BLaER1 (cell line): Measurements from ENCODE around the gene ANKRD45.
"Not testable (repeated sequence)": the region's sequence is repeated elsewhere in the genome, so short reads cannot be mapped to it uniquely, and the experiment has no call there.

Experiments used
- H3K27ac ChIP-seq: shearing (Covaris generic); formaldehyde crosslinking; 2 replicates; pipeline ENCODE4 v1.8.1; 2022
- H3K27me3 ChIP-seq: shearing (Covaris generic); formaldehyde crosslinking; 2 replicates; pipeline ENCODE4 v1.8.1; 2022
- H3K36me3 ChIP-seq: shearing (Covaris generic); formaldehyde crosslinking; 2 replicates; pipeline ENCODE4 v1.8.1; 2022
- H3K4me1 ChIP-seq: shearing (Covaris generic); formaldehyde crosslinking; 2 replicates; pipeline ENCODE4 v1.8.1; 2022
- H3K4me2 ChIP-seq: shearing (Covaris generic); formaldehyde crosslinking; 2 replicates; pipeline ENCODE4 v1.8.1; 2022
- H3K4me3 ChIP-seq: shearing (Covaris generic); formaldehyde crosslinking; 2 replicates; pipeline ENCODE4 v1.8.1; 2022
- H3K9ac ChIP-seq: shearing (Covaris generic); formaldehyde crosslinking; 2 replicates; pipeline ENCODE4 v1.8.1; 2022
- H3K9me3 ChIP-seq: shearing (Covaris generic); formaldehyde crosslinking; 2 replicates; pipeline ENCODE4 v1.8.1; 2022
- H4K20me1 ChIP-seq: shearing (Covaris generic); formaldehyde crosslinking; 2 replicates; pipeline ENCODE4 v1.8.1; 2022
- Cebpa-rat ChIP-seq: shearing (Covaris generic); IDR thresholded peaks from 2 replicates; pipeline ENCODE4 v1.8.1; 2022

The ANKRD45 gene

GRCh38 chr1:173648880-173649605 is 20.6 kb downstream of the ANKRD45 start:
- Histone ChIP-seq H3K4me1 (no peaks in the 10 kb centered on the region), H3K4me2 (no peak overlapping the region), H3K36me3 (no peaks in the 10 kb centered on the region), H3K9ac (no peak overlapping the region), H3K9me3 (no peaks in the 10 kb centered on the region), H4K20me1 (no peaks in the 10 kb centered on the region), H3K27ac (no peak overlapping the region), H3K4me3 (no peak overlapping the region), H3K27me3 (no peaks in the 10 kb centered on the region)
- TF ChIP-seq Cebpa-rat, result no peak

- H3K27me3 ChIP-seq, result no peaks in the 10 kb centered on the region
- H3K9ac ChIP-seq, result no peak overlapping the region
- TF ChIP-seq Cebpa-rat, result no peak
- H3K9me3 ChIP-seq, result no peaks in the 10 kb centered on the region
- no peaks in the 10 kb centered on the region for H4K20me1 ChIP-seq
- H3K4me3 ChIP-seq, result no peak overlapping the region
- H3K36me3 ChIP-seq, result no peaks in the 10 kb centered on the region
- no peak overlapping the region for H3K27ac ChIP-seq
- no peak overlapping the region for H3K4me2 ChIP-seq
- no peaks in the 10 kb centered on the region for H3K4me1 ChIP-seq
Measured at GRCh38 chr1:173646656-173647055, 23.0 kb downstream of the ANKRD45 start.

GRCh38 chr1:173642450-173643139 is 27.1 kb downstream of the ANKRD45 start:
- H3K9ac ChIP-seq, H3K27me3 ChIP-seq, H3K4me1 ChIP-seq, H3K4me3 ChIP-seq, H3K4me2 ChIP-seq, H3K9me3 ChIP-seq, H3K27ac ChIP-seq, H4K20me1 ChIP-seq, H3K36me3 ChIP-seq: not testable (repeated sequence)

GRCh38 chr1:173639102-173639501 is 30.5 kb downstream of the ANKRD45 start:
- Histone ChIP-seq H3K4me3 (no peak overlapping the region), H3K36me3 (no peaks in the 10 kb centered on the region), H4K20me1 (no peaks in the 10 kb centered on the region), H3K4me2 (no peak overlapping the region), H3K27ac (no peak overlapping the region), H3K9ac (no peak overlapping the region), H3K9me3 (0 out of 2 replicates have a peak, but pooled peaks cover 4% of the 10 kb centered on the region), H3K4me1 (no peaks in the 10 kb centered on the region), H3K27me3 (no peaks in the 10 kb centered on the region)
- no peak for TF ChIP-seq Cebpa-rat

GRCh38 chr1:173638043-173639021 is 31.3 kb downstream of the ANKRD45 start:
- Histone ChIP-seq H3K9ac (no peak overlapping the region), H3K9me3 (0 out of 2 replicates have a peak, but pooled peaks cover 4% of the 10 kb centered on the region), H3K36me3 (no peaks in the 10 kb centered on the region), H3K4me3 (no peak overlapping the region), H4K20me1 (no peaks in the 10 kb centered on the region), H3K27ac (no peak overlapping the region), H3K27me3 (no peaks in the 10 kb centered on the region), H3K4me1 (no peaks in the 10 kb centered on the region), H3K4me2 (no peak overlapping the region)
- no peak for TF ChIP-seq Cebpa-rat

GRCh38 chr1:173637236-173638042 is 32.2 kb downstream of the ANKRD45 start:
- H4K20me1 ChIP-seq, H3K9ac ChIP-seq, H3K4me1 ChIP-seq, H3K27me3 ChIP-seq, H3K36me3 ChIP-seq, H3K4me2 ChIP-seq, H3K27ac ChIP-seq, H3K4me3 ChIP-seq, H3K9me3 ChIP-seq: not testable (repeated sequence)

- Histone ChIP-seq H3K9ac (no peak within 1 kb of the TSS), H3K4me1 (no peaks in the 10 kb centered on the region), H3K9me3 (0 out of 2 replicates have a peak, but pooled peaks cover 4% of the 10 kb centered on the region), H3K27me3 (no peaks in the 10 kb centered on the region), H3K27ac (no peak within 1 kb of the TSS), H3K4me3 (no peak within 1 kb of the TSS), H3K4me2 (no peak within 1 kb of the TSS), H4K20me1 (no peaks in the 10 kb centered on the region), H3K36me3 (no peaks in the 10 kb centered on the region)
- TF ChIP-seq Cebpa-rat, result no peak
Measured at GRCh38 chr1:173635116-173635515, 34.5 kb downstream of the ANKRD45 start, which contains the start of gene TEX50. TSS of gene TEX50 (plus strand) at chr1:173635338. CDS start at chr1:173635522, 184 bp downstream.

- H3K36me3 ChIP-seq, result no peaks in the 10 kb centered on the region
- no peak overlapping the region for H3K4me3 ChIP-seq
- H4K20me1 ChIP-seq, result no peaks in the 10 kb centered on the region
- no peak for TF ChIP-seq Cebpa-rat
- H3K27ac ChIP-seq, result no peak overlapping the region
- H3K9me3 ChIP-seq, result no peaks in the 10 kb centered on the region
- no peak overlapping the region for H3K9ac ChIP-seq
- no peaks in the 10 kb centered on the region for H3K27me3 ChIP-seq
- H3K4me2 ChIP-seq, result no peak overlapping the region
- no peaks in the 10 kb centered on the region for H3K4me1 ChIP-seq
Measured at GRCh38 chr1:173628888-173629287, 40.8 kb downstream of the ANKRD45 start.

GRCh38 chr1:173627269-173627668 is 42.4 kb downstream of the ANKRD45 start:
- no peaks in the 10 kb centered on the region for H3K9me3 ChIP-seq
- H3K4me2 ChIP-seq, result no peak overlapping the region
- H4K20me1 ChIP-seq, result no peaks in the 10 kb centered on the region
- no peak for TF ChIP-seq Cebpa-rat
- H3K27ac ChIP-seq, result no peak overlapping the region
- no peaks in the 10 kb centered on the region for H3K27me3 ChIP-seq
- H3K36me3 ChIP-seq, result no peaks in the 10 kb centered on the region
- no peaks in the 10 kb centered on the region for H3K4me1 ChIP-seq
- H3K9ac ChIP-seq, result no peak overlapping the region
- H3K4me3 ChIP-seq, result no peak overlapping the region
